Stimulated activated CD4-positive, alpha-beta T cell treated with anti-CD3 and anti-CD28 coated beads, Interleukin-2, amount 100 ng/mL, for 48 hours (primary cell): Measurements from ENCODE around the gene KYNU.
"Not testable (repeated sequence)": the region's sequence is repeated elsewhere in the genome, so short reads cannot be mapped to it uniquely, and the experiment has no call there.

ENCODE experiments used
- DNase-seq, 2 donors: peaks; one replicate each; pipeline ENCODE4 v3.0.0-alpha.2; 2020

Gene KYNU

DNA sequence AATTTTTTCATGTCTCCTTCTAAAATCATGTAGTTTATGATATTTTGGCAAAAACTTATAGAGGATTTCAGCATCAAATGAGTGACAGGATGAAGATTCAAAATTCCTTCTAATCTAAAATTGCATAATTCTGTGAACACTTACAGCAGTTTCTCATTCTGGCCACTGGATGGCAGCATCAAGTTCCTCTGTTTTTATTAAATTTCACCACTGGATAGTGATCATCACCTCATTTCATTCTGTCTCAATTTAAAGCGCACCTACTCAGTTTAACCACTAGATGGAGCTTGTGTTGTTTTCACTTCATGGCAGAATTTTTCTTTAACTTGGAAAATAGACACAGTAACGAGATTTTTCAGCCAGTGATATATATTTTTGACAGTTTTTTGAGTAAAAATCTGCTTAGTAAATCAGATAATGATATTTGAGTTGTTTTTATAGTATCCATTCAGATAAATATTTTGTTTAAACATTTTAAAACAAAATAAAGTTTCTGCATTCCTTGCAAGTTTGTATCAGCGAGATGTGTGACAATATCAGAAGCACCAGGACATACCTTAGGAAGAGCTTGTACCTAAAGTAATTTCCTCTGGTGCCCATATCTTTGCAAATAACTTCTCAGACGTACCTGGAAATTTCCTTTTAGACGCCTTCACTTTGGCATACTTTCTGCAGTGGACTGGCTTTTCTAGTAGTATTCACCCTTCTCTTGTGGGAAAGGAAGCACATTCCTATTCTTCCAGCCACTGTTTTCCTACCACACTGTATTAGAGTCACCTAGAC lies 157.0 kb downstream of the KYNU start:
- peak; percentile 41 to 44 for DNase-seq

DNA sequence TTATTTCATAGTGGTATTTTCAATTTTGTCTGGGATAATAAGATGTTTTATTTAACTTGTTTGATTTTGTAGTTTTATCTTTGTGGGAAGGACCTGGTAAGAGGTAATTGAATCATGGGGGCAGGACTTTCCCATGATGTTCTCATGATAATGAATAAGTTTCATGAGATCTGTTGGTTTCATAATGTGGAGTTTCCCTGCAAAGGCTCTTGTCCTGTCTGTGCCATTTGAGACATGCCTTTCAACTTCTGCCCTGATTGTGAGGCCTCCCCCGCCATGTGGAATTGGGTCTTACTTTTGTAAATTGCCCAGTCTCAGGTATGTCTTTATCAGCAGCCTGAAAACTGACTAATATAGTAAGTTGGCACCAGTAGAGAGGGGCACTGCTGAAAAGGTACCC lies 174.0 kb downstream of the KYNU start:
- DNase-seq, result no peak

DNA sequence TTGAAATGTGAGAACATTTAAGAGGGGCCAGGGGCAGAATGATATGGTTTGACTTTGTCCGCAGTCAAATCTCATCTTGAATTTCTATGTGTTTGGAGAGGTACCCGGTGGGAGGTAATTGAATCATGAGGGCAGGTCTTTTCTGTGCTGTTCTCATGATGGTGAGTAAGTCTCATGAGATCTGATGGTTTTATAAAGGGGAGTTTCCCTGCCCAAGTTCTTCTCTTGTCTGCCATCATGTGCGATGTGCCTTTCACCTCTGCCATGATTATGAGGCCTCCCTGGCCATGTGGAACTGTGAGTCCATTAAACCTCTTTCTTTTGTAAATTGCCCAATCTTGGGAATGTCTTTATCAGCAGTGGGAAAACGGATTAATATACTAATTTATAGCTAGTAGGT lies 176.0 kb downstream of the KYNU start:
- DNase-seq, result not testable (repeated sequence)

DNA sequence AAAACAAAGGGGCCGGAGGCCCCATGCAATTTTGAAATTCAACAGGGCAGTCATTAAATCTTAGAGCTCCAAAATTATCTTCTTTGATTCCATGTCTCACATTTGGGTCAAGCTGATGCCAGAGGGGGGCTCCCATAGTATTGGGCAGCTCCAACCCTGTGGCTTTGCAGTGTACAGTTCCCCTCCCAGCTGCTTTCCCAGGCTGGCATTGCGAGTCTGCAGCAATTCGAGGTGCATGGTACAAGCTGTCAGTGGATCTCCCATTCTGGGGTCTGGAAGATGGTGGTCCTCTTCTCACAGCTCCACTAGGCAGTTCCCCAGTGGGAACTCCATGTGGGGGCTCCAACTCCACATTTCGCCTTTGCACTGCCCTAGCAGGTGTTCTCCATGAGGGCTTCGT lies 179.1 kb downstream of the KYNU start:
- no peak for DNase-seq

DNA sequence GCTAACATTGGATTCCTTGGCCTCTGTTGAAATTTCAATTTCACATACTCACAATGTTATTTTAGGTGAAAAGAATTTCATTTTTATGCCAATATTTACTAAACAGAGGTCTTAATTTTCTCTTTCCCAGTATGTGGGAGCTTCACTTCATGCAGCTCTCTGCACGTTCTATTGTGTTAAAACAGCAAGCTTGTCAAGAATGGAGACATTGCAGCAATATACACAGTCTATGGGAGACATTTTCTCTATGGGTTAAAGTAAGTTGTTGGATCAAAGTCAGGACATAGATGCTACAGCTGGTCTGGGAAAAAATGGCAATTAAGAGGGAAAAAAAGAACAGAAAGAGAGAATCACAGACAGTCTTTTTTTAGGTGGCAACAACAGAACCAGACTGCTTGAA lies 181.4 kb downstream of the KYNU start:
- DNase-seq, result no peak

DNA sequence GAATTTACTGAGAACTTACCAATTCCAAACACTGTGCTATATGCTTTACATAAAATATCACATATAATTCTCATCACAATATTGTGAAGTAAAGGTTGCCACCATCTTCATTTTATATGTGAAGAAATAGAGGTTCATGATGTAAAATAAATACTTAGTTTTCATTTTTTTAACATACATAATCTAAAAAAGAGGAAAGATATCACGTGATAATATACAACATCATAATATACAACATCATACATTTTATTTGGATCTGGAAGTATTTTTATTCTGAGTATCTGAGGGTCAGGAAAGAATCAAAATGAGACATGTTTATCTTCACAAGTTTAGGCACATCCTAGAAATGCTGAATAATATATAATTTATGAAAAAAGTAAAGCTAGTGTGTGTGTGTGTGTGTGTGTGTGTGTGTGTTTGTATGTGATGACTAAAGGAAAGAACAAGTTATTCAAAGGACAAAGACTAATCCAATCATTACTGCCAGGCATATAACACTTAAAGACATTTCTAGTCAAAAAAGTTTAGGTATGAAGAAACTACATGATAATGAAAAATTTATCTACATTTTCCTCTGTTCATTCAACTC lies 186.2 kb downstream of the KYNU start:
- no peak for DNase-seq

DNA sequence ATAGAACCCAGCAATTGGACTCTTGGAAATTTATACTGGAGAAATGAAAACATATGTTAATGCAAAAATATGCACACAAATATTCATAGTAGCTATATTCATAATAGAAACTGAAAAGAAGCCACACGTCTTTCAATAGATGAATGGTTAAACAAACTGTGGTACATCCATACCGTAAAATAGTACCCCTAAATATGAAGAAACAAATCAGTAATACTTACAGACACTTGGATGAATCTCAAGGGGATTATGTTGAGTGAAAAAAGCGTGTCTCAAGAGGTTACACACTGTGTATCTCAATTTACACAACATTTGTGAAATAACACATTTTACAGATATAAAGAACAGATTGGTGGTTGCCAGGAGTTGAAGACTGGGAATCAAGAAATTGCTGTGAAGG lies 190.6 kb downstream of the KYNU start:
- DNase-seq, result no peak

DNA sequence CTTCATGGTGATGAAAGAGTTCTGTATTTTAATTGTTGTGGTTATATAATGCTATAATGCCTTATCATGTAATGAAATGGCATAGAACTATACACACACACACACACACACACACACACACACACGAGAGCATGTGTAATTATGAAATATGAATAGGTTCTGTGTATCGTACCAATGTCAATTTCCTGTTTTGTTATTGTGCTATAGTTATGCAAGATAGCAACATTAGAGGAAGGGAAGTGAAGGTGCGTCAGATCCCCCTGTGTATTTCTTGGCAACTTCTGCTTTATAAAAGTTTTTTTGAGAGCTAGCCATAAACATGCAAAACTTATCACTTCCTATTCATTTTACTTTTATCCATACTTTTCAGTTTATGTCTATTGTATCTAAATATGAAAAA lies 191.0 kb downstream of the KYNU start:
- DNase-seq, result no peak

DNA sequence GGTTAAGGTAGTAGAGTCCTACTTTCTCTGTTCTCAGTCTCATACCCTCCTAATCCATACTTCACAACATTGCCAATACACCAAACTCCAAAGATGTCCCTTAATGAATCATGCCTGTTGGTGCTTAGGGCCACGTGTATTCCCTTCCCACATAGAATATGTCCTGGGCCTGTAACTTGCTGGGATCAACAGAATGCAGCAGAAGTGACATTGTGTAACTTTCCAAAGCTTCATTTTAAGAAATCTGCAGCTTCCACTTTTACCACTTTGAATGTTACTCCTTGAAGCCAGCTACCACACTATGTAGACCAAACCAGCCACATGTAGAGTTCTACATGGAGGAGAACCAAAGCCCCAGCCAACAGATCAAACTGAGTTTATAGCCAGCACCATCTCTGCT lies 193.2 kb downstream of the KYNU start:
- DNase-seq, result no peak

DNA sequence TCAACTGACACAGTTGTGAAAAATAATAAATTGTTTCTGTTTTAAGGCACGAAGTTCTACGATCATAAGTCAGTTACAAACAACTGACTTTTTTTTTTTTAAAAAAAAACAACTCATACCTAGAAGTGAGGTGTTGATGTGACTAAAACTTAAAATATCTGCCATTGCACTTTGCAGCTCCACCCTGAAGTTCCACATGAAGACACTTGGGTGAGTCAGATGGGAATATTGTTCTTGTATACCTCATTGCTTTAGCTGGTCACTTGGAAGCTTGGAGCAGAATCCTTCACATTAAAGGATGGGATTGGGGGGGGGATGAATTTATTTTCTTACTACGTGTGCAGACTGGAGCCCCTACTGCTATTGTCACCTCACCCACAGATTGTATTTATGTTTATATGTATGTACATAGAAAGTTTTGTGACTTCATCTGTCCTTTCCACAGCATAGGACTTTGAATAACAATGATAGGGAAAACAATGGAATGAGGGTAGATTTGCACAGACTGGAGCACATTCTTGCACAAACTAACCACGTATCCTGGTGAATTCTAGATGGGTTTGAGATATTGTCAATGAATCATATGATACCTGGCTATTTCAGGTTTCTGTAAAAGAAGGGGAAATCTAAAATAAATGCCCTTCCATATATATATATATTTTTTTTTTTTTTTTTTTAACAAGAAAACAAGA lies 193.9 kb downstream of the KYNU start:
- no peak for DNase-seq

DNA sequence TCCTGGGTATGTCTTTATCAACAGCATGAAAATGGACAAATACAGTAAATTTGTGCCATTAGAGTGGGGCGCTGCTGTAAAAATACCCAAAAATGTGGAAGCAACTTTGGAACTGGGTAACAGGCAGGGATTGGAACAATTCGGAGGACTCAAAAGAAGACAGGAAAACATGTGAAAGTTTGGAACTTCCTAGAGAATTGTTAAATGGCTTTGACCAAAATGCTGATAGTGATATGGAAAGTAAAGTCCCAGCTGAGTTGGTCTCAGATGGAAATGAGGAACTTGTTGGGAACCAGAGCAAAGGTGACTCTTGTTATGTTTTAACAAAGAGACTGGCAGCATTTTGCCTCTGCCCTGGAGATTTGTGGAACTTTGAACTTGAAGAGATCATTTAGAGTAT lies 197.4 kb downstream of the KYNU start:
- DNase-seq, result not testable (repeated sequence)

DNA sequence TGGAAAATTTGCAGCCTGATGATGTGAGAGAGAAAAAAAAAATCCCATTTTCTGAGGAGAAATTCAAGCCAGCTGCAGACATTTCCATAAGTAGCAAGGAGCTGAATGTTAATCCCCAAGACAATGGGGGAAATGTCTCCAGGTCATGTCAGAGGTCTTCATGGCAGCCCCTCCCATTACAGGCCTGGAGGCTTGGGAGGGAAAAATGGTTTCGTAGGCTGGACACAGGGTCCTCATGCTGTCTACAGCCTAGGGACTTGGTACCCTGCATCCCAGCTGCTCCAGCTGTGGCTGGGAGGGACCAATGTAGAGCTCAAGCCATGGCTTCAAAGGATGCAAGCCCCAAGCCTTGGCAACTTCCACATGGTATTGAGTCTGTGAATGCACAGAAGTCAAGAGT lies 198.2 kb downstream of the KYNU start:
- no peak for DNase-seq

DNA sequence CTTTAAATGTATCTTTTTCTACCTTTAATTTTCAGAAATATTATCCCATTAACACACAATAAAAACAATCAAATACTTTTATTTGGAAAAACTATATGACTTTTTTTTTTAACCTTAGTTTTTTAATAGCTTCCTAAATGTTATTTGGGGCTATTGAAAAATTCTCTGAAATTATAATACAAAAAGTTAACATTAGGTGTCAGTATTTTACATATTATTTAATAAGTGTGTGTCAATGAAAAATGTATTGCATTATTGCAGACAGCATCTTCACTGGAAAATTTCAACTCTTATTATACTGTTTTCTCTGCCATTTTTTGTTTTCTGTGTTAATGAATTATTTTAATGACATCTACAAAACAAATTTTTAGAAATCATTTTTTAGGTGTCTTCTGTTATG lies 200.6 kb downstream of the KYNU start:
- no peak for DNase-seq

DNA sequence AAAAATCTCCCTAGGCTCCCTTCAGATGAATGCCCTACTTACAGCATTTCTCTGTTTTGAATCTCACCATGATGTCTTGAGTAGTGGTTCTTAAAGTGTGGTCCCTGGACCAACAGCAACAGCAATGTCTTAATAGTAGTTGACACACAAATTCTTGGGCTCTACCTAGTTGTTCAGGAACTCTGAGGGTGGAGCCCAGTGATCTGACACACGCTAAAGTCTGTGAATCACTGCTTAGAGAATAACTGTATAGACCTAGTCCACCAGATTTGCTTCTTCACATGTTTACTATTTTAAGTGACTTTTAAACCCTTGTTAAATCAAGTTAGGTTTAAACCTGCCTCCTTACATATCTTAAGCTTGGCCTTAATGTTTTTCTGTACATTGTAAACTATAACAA lies 204.2 kb downstream of the KYNU start:
- DNase-seq, result no peak

DNA sequence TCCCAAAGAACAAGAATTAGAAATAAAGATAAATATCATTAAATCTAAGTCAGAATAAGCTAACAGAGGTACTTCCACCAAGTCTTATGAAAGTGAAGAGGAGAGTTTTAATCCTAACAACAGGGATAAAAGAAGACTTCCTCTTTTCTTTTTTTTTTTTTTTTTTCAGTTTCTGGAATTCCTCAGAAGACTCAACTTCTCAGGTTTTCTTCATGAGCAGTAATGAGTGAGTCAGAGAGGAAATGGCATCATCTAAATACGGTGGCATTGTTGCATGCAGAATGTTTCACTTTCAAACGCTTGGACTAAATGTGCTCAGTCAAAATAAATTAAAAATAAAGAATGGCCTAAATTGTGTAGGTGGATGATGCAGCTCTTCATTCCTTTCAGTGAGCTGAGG lies 206.2 kb downstream of the KYNU start:
- DNase-seq, result no peak

DNA sequence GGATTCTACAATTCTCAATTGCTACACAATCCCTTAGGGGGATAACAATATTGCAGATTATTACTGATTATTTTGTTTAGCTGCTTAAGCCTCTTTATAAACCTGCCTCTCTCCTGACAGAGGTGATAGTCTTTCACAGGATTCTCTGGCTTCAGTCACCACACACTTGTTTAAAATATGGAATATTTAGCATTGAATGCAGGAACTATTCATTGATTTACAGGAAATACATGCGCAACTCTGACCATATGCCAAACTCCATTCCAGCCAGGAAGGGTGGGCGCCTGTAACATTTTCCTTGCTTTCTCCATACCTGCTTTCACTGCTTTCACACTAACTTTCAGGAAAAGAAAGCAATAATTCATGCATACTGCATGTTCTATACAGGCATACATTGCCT lies 207.0 kb downstream of the KYNU start:
- DNase-seq, result no peak

DNA sequence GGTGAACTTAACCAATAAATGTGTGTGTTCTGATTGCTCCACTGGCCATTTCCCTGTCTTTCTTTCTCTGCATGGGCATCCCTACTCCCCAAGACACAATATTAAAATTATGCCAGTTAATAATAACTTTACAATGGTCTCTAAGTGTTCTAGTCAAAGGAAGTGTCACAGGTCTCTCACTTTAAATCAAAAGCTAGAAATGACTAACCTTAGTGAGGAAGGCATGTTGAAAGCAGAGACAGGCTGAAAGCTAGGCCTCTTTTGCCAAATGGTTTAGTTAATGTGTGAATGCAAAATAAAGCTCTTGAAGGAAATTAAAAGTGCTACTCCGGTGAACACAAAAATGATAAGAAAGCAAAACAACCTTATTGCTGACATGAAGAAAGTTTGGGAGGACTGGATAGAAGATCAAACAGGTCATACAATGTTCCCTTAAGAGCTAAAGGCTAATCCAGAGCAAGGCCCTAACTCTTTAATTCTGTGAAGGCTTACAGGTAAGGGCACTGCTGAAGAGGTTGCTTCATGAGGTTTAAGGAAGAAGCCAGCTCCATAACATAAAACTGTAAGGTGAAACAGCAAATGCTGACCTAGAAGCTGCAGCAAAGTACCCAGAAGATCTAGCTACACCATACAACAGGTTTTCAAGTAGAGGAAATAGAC lies 207.8 kb downstream of the KYNU start:
- DNase-seq, result no peak

DNA sequence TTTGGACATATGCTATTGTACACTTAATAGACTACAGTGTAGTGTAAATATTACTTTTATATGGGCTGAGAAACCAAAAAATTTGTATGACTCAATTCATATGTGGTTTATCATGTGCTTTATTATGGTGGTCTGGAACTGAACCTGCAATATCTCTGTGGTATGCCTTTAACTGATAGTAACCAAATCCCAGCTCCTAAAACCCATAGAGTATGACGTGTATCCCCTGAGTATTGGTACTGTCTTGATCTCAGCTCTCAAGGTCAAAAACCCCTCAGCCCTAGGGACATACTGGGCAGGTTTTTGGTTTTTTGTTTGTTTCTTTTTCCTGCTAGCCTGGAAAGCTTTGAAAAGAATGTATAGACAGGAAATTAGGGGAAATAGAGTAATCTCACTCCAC lies 209.6 kb downstream of the KYNU start:
- DNase-seq, result no peak

DNA sequence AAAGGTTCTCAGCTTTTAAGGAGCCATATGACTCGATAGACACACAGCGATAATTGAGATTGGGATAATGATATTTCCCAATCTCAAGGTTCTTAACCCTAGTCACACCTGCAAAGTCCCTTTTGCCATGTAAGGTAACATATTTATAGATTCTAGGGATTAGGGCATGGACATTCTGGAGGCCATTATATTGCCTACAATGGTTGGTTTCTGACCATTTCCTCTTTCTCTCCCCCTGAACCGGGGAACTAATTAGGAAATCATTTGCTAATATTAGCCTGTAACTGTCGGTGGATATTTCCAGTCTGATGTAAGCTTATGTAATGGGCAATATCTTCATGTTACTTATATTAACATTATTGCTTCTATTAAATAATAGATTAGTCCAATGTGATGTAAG lies 210.9 kb downstream of the KYNU start:
- DNase-seq, result no peak

DNA sequence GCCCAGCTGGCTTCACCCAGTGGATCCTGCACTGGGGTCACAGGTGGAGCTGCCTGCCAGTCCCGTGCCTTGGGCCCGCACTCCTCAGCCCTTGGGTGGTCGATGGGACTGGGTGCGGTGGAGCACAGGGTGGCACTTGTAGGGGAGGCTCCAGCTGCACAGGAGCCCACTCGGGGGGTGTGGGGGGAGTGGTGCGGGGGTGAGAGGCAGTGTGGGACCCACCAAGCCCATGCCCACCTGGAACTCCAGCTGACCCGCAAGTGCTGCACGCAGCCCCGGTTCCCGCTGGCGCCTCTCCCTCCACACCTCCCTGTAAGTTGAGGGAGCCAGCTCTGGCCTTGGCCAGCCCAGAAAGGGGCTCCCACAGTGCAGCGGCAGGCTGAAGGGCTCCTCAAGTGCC lies 212.1 kb downstream of the KYNU start:
- DNase-seq, result not testable (repeated sequence)
